Measurements from ENCODE around the gene KCNH2.

Gene KCNH2

DNA sequence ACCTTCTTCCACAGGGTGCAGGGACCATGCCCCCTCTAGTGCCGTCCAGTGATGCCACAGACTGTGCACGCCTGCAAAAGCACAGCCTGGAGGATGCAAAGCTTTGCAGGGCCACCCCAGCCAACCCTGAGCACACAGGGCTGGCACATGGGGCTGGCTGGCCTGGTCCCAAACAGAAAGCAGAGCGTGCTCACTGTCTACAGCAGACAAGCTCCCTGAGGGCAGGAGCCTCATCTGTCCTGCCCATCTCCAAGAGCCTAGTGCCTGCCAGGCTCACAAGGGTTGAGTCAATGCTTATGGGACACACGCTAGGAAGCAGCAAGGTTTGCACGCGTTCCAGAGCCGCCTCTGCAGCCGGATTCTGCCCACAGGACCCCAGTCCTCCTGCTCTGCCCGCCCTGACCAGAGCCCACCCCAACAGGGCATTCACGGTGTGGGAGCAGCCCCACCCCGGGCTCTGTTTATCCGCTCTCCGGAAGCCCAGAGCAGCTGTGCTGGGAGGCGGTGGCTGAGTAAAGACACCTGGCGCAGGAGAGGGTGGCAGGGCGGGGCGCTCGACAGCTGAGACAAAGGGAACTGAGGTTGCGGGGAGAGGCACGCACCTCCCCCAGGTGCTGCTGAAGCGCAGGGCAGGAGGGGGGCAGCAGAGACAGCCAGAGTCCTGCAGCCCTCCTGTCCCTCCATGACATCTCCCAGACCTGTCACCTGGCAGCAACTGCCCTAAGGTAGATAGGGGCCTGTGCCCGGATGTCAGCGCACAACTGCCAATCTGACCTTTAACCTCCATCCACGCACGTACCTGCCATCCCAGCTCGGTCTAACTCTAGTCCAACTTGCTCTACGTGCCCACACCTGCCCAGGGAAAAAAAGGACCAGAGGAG, 4.3 kb downstream of the KCNH2 start:
- DNase-seq (ENCODE audit: low read depth), result no peak
- H3K4me3 ChIP-seq (ENCODE audit: low read length), result no peak overlapping the region
- TF ChIP-seq, protein P1, sequence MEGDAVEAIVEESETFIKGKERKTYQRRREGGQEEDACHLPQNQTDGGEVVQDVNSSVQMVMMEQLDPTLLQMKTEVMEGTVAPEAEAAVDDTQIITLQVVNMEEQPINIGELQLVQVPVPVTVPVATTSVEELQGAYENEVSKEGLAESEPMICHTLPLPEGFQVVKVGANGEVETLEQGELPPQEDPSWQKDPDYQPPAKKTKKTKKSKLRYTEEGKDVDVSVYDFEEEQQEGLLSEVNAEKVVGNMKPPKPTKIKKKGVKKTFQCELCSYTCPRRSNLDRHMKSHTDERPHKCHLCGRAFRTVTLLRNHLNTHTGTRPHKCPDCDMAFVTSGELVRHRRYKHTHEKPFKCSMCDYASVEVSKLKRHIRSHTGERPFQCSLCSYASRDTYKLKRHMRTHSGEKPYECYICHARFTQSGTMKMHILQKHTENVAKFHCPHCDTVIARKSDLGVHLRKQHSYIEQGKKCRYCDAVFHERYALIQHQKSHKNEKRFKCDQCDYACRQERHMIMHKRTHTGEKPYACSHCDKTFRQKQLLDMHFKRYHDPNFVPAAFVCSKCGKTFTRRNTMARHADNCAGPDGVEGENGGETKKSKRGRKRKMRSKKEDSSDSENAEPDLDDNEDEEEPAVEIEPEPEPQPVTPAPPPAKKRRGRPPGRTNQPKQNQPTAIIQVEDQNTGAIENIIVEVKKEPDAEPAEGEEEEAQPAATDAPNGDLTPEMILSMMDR (conservative IDR thresholded peaks at IDR 0.05; ENCODE audit: low read depth, low read length), result no peak

DNA sequence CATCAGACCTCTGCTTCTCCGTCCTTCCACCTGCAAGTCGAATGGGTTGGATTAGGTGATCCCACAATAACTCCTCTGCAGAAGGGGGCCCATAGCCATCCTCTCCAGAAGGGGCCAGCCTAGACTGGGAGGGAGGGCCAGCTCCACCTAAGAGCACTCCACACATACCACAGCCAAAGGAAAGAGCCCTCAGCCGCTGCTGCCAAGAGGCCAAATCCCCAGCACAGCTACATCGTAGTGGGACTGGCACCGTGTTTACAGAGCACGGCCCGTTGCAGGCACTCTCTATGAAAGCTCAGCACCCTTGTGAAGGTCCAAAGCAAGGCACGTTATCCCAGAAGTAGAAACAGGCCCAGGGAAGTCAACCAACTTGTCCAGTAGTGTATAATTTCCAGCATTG, 5.4 kb downstream of the KCNH2 start:
- H3K4me3 ChIP-seq (ENCODE audit: low read length), result no peak overlapping the region
- no peak for DNase-seq (ENCODE audit: low read depth)
- TF ChIP-seq, protein P1 (conservative IDR thresholded peaks at IDR 0.05; ENCODE audit: low read depth, low read length), result no peak

DNA sequence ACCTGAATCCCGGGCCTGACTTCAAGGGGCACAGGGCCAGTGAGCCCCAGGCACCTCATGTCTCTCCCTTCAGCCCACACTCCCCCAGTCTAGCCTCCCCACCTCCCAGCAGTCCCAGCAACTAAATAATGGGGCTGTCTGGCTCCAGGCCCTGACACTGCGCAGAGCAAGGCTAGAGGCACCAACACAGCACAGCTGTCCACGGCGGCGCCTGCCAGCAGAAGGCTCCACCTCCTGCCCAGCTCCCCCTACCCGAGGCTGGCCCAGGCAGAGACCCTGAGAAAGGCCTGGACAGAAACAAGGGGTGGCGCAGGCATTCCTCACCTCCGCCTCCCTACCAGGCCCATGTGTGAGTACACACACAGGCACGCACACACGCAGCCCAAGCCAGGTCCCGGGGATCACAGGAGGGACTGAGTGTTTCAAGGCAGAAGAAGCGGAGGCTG, 6.1 kb downstream of the KCNH2 start:
- no peak for DNase-seq (ENCODE audit: low read depth)
- H3K4me3 ChIP-seq (ENCODE audit: low read length), result no peak overlapping the region
- TF ChIP-seq, protein P1 (conservative IDR thresholded peaks at IDR 0.05; ENCODE audit: low read depth, low read length), result no peak

DNA sequence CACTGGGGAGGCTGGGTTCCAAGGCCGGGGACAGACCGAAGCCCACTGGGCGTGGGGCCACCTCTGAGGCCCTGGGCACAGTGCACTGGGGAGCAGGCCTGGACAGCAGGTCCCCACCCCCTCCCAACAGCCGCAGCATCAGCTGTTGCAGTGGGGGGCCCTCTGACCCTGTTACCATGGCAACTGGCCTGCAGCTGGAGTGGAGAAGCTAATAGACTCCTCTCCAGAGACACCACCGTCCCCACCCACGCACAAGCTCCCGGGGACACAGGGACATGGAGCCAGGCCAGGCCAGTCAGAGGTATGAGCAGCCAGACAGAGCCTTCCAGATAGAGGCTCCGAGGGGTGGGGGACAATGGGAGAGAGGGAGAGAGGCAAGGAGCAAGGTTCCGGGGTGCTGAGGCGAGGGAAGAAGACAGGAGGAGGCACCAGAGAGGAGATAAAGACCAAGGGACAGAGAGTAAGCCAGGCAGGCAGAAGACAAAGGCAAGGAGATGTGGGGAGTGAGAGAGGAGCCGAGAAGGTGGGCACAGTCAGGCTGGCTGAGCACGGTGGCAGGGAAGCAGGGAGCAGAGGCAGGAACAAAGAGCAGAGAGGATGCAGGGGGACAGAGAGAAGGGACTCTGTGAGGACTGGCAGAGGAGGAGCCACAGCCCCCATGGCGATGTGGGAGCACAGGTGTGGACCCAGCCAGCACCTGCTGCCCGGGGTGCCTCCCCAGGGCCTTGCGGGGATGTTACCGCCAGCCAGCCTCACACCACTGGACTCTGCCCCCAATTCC, 6.7 kb downstream of the KCNH2 start:
- H3K4me3 ChIP-seq (ENCODE audit: low read length), result no peak overlapping the region
- TF ChIP-seq, protein P1 (conservative IDR thresholded peaks at IDR 0.05; ENCODE audit: low read depth, low read length), result no peak
- DNase-seq (ENCODE audit: low read depth), result no peak

DNA sequence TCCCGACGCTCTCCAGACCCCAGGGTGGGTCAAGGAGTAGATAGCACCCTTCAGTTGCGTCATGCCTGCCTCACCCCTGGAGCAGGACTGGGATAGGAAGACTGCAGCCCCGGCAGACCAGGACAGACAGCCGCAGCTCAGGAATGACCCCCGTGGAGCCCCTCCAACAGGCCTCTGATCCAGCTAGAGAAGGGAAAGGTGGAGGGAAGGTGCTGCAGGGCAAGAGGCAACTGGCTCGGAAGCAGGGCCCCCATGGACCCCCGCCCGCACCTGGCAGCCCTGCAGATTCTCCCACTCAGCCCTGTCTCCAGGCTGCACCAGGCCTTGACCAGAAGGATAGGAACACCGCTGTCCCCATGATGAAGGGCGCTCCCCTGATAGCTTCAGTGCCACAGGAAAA, 7.7 kb downstream of the KCNH2 start:
- TF ChIP-seq, protein P1 (conservative IDR thresholded peaks at IDR 0.05; ENCODE audit: low read depth, low read length), result no peak
- no peak for DNase-seq (ENCODE audit: low read depth)
- no peak overlapping the region for H3K4me3 ChIP-seq (ENCODE audit: low read length)

DNA sequence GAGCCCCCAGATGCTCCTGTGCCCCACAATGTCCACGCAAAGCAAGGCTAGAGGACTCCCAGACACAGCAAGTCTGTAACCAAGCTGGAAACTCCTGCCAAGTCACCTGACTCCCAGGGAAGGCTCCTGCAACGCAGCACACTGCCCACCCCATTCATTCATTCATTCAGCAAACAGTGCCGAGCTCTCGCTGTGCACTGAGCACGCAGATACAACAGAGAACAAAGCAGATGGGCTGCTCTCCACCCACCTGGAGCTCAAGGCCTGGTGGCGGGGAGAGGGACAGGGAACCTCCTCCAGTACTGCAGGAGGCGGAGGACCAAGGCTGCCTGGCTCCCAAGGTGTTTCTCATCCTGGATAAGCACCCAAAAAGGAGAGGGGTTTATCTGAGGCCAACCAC, 8.6 kb downstream of the KCNH2 start:
- TF ChIP-seq, protein P1 (conservative IDR thresholded peaks at IDR 0.05; ENCODE audit: low read depth, low read length), result no peak
- no peak for DNase-seq (ENCODE audit: low read depth)
- H3K4me3 ChIP-seq (ENCODE audit: low read length), result no peak overlapping the region
